DND-41 (cell line): ENCODE data around the gene SPDEF.

ENCODE experiments used
- EZH2 ChIP-seq: IDR thresholded peaks from 3 replicates; pipeline ENCODE4 v1.6.1; 2012; ENCODE audit warnings: borderline replicate concordance, low read depth, mild to moderate bottlenecking, moderate library complexity, low read length, inconsistent platforms; ENCODE audit not compliant: severe bottlenecking
- TF ChIP-seq, protein P1 (sequence below): IDR thresholded peaks from 2 replicates; pipeline ENCODE4 v1.5.1; 2012; ENCODE audit warnings: borderline replicate concordance, low read length, moderate library complexity, mild to moderate bottlenecking; ENCODE audit not compliant: poor library complexity, severe bottlenecking; ENCODE audit errors: extremely low read depth

DNA sequence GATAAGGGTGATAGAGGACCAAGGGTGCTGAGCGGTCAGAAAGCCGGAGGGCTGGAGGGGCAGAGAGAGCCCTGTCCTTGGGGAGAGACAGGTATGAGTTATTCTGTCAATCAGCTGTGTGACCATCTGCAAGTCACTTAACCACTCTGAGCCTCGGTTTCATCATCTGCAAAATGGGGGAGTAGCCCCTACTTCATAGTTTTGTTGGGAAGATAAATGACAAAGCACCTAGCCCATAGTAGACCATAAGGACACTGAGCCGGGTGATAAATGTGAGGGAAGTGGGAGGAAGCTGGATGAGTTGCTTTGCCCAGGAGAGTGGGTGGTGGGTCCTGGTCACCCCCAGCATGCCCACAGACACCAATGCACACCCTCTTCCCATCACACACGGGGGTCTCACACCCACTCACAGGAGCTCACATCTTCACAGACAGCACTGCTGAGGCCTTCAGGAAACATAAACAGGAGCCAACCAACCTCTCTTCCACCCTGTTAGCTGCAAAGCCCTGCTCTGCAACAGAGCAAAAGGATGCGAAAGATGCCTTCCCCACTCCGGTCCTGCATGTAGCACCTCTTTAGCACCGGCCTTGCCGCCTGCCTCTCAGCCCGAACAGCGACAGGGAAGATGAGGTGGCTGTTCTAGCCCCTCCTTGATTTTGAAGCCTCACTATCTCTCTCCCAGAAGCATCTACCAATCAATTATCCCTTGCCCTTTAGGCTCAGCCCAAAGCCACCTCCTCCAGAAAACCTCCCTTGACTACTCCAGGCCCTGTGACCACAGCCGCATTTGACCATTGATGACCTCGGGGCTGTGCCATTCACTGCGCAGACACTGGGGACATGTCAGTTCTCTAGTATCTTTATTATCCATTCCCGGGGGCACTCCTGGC lies 18.9 kb downstream of the SPDEF start:
- TF ChIP-seq, protein P1, sequence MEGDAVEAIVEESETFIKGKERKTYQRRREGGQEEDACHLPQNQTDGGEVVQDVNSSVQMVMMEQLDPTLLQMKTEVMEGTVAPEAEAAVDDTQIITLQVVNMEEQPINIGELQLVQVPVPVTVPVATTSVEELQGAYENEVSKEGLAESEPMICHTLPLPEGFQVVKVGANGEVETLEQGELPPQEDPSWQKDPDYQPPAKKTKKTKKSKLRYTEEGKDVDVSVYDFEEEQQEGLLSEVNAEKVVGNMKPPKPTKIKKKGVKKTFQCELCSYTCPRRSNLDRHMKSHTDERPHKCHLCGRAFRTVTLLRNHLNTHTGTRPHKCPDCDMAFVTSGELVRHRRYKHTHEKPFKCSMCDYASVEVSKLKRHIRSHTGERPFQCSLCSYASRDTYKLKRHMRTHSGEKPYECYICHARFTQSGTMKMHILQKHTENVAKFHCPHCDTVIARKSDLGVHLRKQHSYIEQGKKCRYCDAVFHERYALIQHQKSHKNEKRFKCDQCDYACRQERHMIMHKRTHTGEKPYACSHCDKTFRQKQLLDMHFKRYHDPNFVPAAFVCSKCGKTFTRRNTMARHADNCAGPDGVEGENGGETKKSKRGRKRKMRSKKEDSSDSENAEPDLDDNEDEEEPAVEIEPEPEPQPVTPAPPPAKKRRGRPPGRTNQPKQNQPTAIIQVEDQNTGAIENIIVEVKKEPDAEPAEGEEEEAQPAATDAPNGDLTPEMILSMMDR: no peak
- no peak for TF ChIP-seq EZH2
